ENCODE data around the gene C1orf174.

The C1orf174 gene

GRCh38 chr1:3907031-3907534, 7.0 kb upstream of the C1orf174 start:
- H3K4me3 ChIP-seq (ENCODE audit: low read depth, low read length), result no peak overlapping the region
- no peak for TF ChIP-seq CTCF (IDR thresholded peaks at IDR 0.05; ENCODE audit: low read depth, low read length)

- H3K4me3 ChIP-seq (ENCODE audit: low read depth, low read length), result no peak overlapping the region
- no peak for TF ChIP-seq CTCF (IDR thresholded peaks at IDR 0.05; ENCODE audit: low read depth, low read length)
Measured at GRCh38 chr1:3906672-3907020, 6.6 kb upstream of the C1orf174 start.

- no peak overlapping the region for H3K4me3 ChIP-seq (ENCODE audit: low read depth, low read length)
- no peak for TF ChIP-seq CTCF (IDR thresholded peaks at IDR 0.05; ENCODE audit: low read depth, low read length)
Measured at GRCh38 chr1:3905953-3906671, 6.0 kb upstream of the C1orf174 start.

DNA sequence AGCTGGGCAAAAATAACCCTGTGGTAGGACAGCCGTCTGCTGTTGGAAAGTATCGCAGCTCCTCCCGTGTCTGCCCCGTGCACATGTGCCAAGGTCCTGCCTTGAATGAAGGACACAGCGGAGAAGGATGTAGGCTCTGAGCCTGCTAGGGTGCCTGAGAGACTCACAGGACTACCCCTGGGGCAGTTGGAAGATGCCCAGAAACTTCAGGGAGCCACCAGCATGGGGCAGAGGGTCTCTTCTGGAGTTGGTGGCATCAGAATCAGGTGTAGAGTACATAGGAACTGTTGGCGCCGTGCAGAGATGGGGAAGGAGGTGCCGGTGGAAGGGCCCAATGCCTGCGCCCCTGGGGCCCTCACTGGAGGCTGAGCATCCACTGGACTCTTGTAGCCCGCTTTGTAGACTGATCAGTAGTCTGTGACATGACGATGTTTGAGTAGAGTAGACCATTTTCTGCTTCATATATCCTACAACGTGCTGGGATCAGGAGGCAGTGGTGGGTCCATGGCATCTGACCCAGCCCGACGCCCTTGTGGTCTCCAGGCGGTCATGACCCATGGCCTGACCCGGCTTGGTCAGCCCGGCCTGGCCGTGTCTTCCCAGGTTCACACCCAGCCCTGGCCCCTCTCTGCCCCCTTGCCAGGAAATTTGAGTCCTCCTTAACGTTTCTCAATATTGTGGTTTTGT, 5.3 kb upstream of the C1orf174 start:
- no peak overlapping the region for H3K4me3 ChIP-seq (ENCODE audit: low read depth, low read length)
- no peak for TF ChIP-seq CTCF (IDR thresholded peaks at IDR 0.05; ENCODE audit: low read depth, low read length)

DNA sequence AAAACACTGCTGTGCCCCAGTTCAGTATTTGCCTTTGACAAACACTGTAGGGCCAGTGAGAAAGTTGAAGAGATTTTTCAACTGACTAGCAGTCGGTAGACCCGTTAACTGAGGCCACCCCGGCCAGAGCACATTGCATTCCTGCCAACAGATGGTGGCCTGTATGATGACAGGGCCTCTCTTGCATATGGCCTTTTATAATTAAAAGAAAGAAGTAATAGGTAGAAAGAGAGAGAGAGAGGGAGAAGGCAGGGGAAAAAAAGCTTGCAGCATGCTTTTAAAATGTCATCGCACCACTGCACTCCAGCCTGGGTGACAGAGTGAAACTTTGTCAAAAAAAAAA, 4.7 kb upstream of the C1orf174 start:
- H3K4me3 ChIP-seq (ENCODE audit: low read depth, low read length), result no peak overlapping the region
- no peak for TF ChIP-seq CTCF (IDR thresholded peaks at IDR 0.05; ENCODE audit: low read depth, low read length)

DNA sequence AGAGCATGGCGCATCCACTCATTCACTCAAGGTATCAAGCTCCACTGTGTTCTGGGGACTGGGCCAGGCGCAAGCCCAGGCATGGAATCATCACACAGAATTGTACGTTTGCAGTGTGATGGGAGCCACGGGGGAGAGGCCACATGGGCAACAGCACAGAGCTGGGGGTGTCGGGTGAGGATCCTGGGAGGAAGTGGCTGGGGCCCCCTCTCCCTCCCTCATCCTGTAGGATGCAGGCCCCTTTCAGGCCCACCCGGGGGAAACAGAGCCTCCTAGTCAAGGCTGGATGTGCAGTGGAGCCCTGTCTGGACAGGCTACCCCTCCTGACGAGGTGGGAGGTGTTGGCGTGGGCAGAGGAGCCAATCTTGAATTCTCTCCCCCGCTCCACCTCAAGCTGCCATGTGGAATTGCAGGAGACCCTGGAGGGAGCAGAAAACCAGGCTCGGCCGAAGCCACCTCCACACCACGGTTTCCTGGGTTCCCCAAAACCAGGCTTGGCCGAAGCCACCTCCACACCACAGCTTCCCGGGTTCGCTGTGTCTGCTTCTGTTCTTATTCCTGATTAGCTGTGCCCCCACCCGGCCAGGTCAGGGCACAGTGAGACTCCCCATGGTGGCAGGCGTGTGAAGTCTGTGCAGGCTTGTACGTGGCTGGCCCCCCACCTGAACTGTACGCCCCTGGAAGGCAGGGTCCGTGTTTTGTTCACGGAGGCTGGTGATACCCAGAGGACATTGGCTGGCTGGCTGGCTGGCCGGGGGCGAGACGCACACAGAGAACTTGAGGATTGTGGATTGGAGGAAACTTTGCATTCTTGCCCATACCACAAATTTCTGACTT, 4.2 kb upstream of the C1orf174 start:
- TF ChIP-seq CTCF (IDR thresholded peaks at IDR 0.05; ENCODE audit: low read depth, low read length), result no peak
- H3K4me3 ChIP-seq (ENCODE audit: low read depth, low read length), result no peak overlapping the region
